K562 (cell line): ENCODE data around the gene PARD6B. TPM values are rescaled to one million over a fixed set of nuclear protein-coding genes. Genes with fewer than 3 reads are reported as not detected.
A peak's percentile ranks its signal among the peaks of the same experiment; 100 is the strongest.

ENCODE experiments used
- CBX8 ChIP-seq: fragments of 200-600 bp; sonication (generic); IDR thresholded peaks from 2 replicates; pipeline ENCODE4 v1.6.1; 2012; ENCODE audit warnings: borderline replicate concordance, mixed run types, low read depth, mild to moderate bottlenecking, moderate library complexity, mixed read lengths, low read length, control low read depth, inconsistent platforms; ENCODE audit not compliant: poor library complexity, severe bottlenecking; ENCODE audit errors: extremely low read depth
- CREBBP ChIP-seq: IDR thresholded peaks from one replicate; pipeline ENCODE4 v1.6.1; 2012; ENCODE audit warnings: low read depth, mild to moderate bottlenecking, control low read depth, inconsistent platforms, low read length
- DPF2 ChIP-seq: fragments of 450-650 bp; IDR thresholded peaks from 2 replicates; pipeline ENCODE4 v1.6.1; 2016
- GTF2F1 ChIP-seq: IDR thresholded peaks from 2 replicates; pipeline ENCODE4 v1.6.1; 2011; ENCODE audit warnings: low read depth, low read length, improper control_type of control experiment
- HDGF ChIP-seq: fragments of 450-650 bp; IDR thresholded peaks from 2 replicates; pipeline ENCODE4 v1.6.1; 2016
- MCM5 ChIP-seq: fragments of 450-650 bp; IDR thresholded peaks from 2 replicates; pipeline ENCODE4 v1.6.1; 2016; ENCODE audit warnings: low read depth
- MECOM ChIP-seq: fragments of 250-450 bp; sonication (Bioruptor Pico); IDR thresholded peaks from 2 replicates; pipeline ENCODE4 v1.8.0; 2022; ENCODE audit warnings: inconsistent platforms
- MIER1 ChIP-seq: fragments of 450-650 bp; IDR thresholded peaks from 2 replicates; pipeline ENCODE4 v1.6.1; 2016; ENCODE audit warnings: antibody characterized with exemption, mild to moderate bottlenecking, low read depth
- MTF1 ChIP-seq: fragments of 250-450 bp; sonication (Bioruptor Pico); IDR thresholded peaks from 2 replicates; pipeline ENCODE4 v1.9.0; 2021; ENCODE audit warnings: moderate library complexity, mild to moderate bottlenecking, inconsistent platforms, borderline replicate concordance
- POLR2B ChIP-seq: fragments of 450-650 bp; IDR thresholded peaks from 2 replicates; pipeline ENCODE4 v1.6.1; 2018; ENCODE audit warnings: low read depth; ENCODE audit not compliant: partially characterized antibody
- SREBF1 ChIP-seq: fragments of 150-350 bp; IDR thresholded peaks from 2 replicates; pipeline ENCODE4 v1.6.1; 2014; ENCODE audit warnings: antibody characterized with exemption, low read depth, low read length, borderline replicate concordance
- STAT5A ChIP-seq: IDR thresholded peaks from 2 replicates; pipeline ENCODE4 v1.6.1; 2012; ENCODE audit warnings: low read length, inconsistent platforms, borderline replicate concordance
- TAF9B ChIP-seq: fragments of 450-650 bp; IDR thresholded peaks from 2 replicates; pipeline ENCODE4 v1.6.1; 2018; ENCODE audit warnings: mild to moderate bottlenecking; ENCODE audit not compliant: partially characterized antibody
- TEAD1 ChIP-seq, 2 experiments: fragments of 450-650 bp in 1 of 2; sonication (generic) in 1 of 2; formaldehyde crosslinking; IDR thresholded peaks; 2 replicates each; pipeline versions ENCODE4 v1.4.0 to v1.8.0; 2020 to 2022; ENCODE audit warnings: mild to moderate bottlenecking in 2 of 2, missing genetic modification reagents in 1 of 2
- TRIM24 ChIP-seq, 2 experiments: fragments of 450-650 bp; IDR thresholded peaks; 2 replicates each; pipeline ENCODE4 v1.6.1; 2016
- ZNF165 ChIP-seq: fragments of 250-450 bp; sonication (Bioruptor Pico); IDR thresholded peaks from 2 replicates; pipeline ENCODE4 v1.4.0; 2020; ENCODE audit warnings: borderline replicate concordance
- ZNF384 ChIP-seq: IDR thresholded peaks from 2 replicates; pipeline ENCODE4 v1.6.1; 2012; ENCODE audit warnings: low read depth, low read length, improper control_type of control experiment
- ZNF830 ChIP-seq: fragments of 250-450 bp; sonication (Bioruptor Pico); IDR thresholded peaks from 2 replicates; pipeline ENCODE4 v1.5.0; 2021; ENCODE audit warnings: mild to moderate bottlenecking
- polyA plus RNA-seq, 8 experiments: library from polyadenylated mRNA; depleted of rRNA in 4 of 8; stranded (reverse) in 5 of 8; unstranded in 3 of 8; fragments of >200 nt; fragmentation: Nextera tagmentation in 2 of 8; fragmentation: Illumina TruSeq in 1 of 8; extraction: Ambion mirVana in 2 of 8; extraction: Trizol in 1 of 8; gene quantifications; 2 replicates each; pipeline versions ENCODE4 v1.2.1 to v1.2.3, GENCODE V29; 2011 to 2014; ENCODE audit warnings: inconsistent platforms in 1 of 8, missing spikeins in 1 of 8
- total RNA-seq, 7 experiments: library from RNA; depleted of rRNA in 6 of 7; stranded (reverse); fragments of >200 nt in 6 of 7; fragmentation: Illumina TruSeq in 2 of 7; extraction: Trizol in 2 of 7; gene quantifications; 2 replicates each; pipeline versions ENCODE4 v1.2.1 to v1.2.3, GENCODE V29; 2011 to 2021; ENCODE audit warnings: low replicate concordance in 1 of 7
- TF ChIP-seq, protein P1 (sequence below): fragments of 450-650 bp; formaldehyde crosslinking; IDR thresholded peaks from 2 replicates; pipeline ENCODE4 v1.4.0; 2020; ENCODE audit warnings: mild to moderate bottlenecking, moderate library complexity
- TF ChIP-seq, protein P2 (sequence below), 2 experiments: IDR thresholded peaks in 1 of 2; conservative IDR thresholded peaks in 1 of 2; 2 replicates each; pipeline ENCODE4 v1.6.1; 2016; ENCODE audit warnings: low read depth in 2 of 2, mild to moderate bottlenecking in 1 of 2, missing compliant biosample characterization in 1 of 2, missing genetic modification characterization in 1 of 2, moderate library complexity in 1 of 2
- TF ChIP-seq, protein P3 (sequence below): fragments of 450-650 bp; formaldehyde crosslinking; IDR thresholded peaks from 2 replicates; pipeline ENCODE4 v1.4.0; 2022; ENCODE audit warnings: missing genetic modification characterization
- TF ChIP-seq, protein P4 (sequence below): fragments of 250-450 bp; sonication (Bioruptor Pico); IDR thresholded peaks from 2 replicates; pipeline ENCODE4 v1.8.0; 2021; ENCODE audit warnings: borderline replicate concordance, mild to moderate bottlenecking, moderate library complexity; ENCODE audit not compliant: poor library complexity, severe bottlenecking

Gene PARD6B
- total and polyA plus RNA-seq, 9 of the 15 experiments (the other 6 are each of a cell fraction or from before 2014, with no cell fraction given): 1.7 to 12.3 (median 5.5) TPM

DNA sequence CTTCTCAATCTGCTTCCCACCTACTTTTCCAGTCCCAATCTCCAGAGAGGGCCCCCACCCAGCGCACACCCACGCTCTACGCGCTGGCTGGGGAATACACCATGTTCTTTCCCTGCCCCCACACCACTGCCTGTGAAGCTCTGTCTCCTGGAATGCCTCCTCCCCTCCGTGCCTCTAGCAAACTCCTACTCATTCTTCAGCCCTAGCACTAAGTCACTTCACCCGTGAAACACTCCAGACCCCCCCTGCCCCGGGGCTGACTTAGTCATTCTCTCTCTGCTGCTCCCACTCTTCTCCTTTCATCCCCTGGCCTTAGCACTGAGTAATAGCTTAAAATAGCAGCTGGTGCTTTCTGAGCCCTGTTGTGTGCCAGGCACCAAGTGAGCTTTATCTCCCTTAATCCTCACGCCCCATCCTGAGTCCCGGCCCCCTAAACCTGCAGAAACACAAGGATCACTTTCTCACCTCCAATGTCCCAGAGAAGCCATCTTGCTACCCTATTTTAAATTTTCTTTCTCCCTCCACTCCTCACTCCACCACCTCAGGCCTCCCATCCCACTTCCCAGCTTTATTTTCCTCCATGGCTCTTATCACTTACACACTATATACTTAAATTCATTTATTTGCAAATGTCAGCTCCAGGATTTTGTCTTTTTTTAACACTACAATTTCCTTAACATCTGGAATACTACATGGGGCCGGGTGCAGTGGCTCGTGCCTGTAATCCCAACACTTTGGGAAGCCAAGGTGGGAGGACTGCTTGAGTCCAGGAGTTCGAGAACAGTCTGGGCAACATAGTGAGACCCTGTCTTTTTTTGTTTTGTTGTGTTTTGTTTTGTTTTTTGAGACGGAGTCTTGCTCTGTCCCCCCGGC, 6.3 kb upstream of the PARD6B start (continued):
- TF ChIP-seq STAT5A: no peak
- no peak for TF ChIP-seq GTF2F1
- TF ChIP-seq HDGF: no peak
- no peak for TF ChIP-seq MTF1
- no peak for TF ChIP-seq POLR2B
- TF ChIP-seq, protein P1, sequence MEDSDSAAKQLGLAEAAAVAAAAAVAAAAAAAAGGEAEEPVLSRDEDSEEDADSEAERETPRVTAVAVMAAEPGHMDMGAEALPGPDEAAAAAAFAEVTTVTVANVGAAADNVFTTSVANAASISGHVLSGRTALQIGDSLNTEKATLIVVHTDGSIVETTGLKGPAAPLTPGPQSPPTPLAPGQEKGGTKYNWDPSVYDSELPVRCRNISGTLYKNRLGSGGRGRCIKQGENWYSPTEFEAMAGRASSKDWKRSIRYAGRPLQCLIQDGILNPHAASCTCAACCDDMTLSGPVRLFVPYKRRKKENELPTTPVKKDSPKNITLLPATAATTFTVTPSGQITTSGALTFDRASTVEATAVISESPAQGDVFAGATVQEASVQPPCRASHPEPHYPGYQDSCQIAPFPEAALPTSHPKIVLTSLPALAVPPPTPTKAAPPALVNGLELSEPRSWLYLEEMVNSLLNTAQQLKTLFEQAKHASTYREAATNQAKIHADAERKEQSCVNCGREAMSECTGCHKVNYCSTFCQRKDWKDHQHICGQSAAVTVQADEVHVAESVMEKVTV (CRISPR knock-in tag): no peak
- peak; percentile 92 for TF ChIP-seq DPF2
- TF ChIP-seq, protein P2, sequence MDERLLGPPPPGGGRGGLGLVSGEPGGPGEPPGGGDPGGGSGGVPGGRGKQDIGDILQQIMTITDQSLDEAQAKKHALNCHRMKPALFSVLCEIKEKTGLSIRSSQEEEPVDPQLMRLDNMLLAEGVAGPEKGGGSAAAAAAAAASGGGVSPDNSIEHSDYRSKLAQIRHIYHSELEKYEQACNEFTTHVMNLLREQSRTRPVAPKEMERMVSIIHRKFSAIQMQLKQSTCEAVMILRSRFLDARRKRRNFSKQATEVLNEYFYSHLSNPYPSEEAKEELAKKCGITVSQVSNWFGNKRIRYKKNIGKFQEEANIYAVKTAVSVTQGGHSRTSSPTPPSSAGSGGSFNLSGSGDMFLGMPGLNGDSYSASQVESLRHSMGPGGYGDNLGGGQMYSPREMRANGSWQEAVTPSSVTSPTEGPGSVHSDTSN (CRISPR knock-in tag; IDR thresholded peaks at IDR 0.05; ENCODE audit: low read depth): no peak
- TF ChIP-seq, protein P2 (tag; conservative IDR thresholded peaks at IDR 0.05; ENCODE audit: low read depth): peak; percentile 71
- TF ChIP-seq SREBF1: no peak
- TF ChIP-seq CREBBP: no peak
- no peak for TF ChIP-seq ZNF165 (CRISPR knock-in tag)
- TF ChIP-seq MECOM (CRISPR knock-in tag): 0 out of 2 replicates have a peak, but pooled peaks have one; percentile 4
- peak; percentile 74 for TF ChIP-seq TAF9B
- TF ChIP-seq ZNF384: no peak
- TF ChIP-seq TEAD1 (CRISPR knock-in tag; IDR thresholded peaks at IDR 0.05): peak in 1 of 2 experiments; percentile 72; a peak in 1 of 4 replicates
- peak; percentile 60 to 61; a peak in 3 of 4 replicates for TF ChIP-seq TRIM24 (IDR thresholded peaks at IDR 0.05)
- TF ChIP-seq MIER1: no peak; the same call in 1 of the 2 replicates
- TF ChIP-seq, protein P3, sequence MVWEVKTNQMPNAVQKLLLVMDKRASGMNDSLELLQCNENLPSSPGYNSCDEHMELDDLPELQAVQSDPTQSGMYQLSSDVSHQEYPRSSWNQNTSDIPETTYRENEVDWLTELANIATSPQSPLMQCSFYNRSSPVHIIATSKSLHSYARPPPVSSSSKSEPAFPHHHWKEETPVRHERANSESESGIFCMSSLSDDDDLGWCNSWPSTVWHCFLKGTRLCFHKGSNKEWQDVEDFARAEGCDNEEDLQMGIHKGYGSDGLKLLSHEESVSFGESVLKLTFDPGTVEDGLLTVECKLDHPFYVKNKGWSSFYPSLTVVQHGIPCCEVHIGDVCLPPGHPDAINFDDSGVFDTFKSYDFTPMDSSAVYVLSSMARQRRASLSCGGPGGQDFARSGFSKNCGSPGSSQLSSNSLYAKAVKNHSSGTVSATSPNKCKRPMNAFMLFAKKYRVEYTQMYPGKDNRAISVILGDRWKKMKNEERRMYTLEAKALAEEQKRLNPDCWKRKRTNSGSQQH (CRISPR knock-in tag): no peak
- no peak for TF ChIP-seq ZNF830 (CRISPR knock-in tag)
- no peak for TF ChIP-seq CBX8
- no peak for TF ChIP-seq MCM5
- TF ChIP-seq, protein P4, sequence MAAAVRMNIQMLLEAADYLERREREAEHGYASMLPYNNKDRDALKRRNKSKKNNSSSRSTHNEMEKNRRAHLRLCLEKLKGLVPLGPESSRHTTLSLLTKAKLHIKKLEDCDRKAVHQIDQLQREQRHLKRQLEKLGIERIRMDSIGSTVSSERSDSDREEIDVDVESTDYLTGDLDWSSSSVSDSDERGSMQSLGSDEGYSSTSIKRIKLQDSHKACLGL: no peak
